GM12874 (cell line): Measurements from ENCODE around the gene FRMD3.

Source experiments
- TF ChIP-seq, protein P1 (sequence below): IDR thresholded peaks from 2 replicates; pipeline ENCODE4 v1.5.1; 2011; ENCODE audit warnings: low read depth, mild to moderate bottlenecking, control low read depth, low read length, moderate library complexity; ENCODE audit not compliant: insufficient read depth

Gene FRMD3

GRCh38 chr9:83392228-83392627 is 146.0 kb downstream of the FRMD3 start:
- TF ChIP-seq, protein P1, sequence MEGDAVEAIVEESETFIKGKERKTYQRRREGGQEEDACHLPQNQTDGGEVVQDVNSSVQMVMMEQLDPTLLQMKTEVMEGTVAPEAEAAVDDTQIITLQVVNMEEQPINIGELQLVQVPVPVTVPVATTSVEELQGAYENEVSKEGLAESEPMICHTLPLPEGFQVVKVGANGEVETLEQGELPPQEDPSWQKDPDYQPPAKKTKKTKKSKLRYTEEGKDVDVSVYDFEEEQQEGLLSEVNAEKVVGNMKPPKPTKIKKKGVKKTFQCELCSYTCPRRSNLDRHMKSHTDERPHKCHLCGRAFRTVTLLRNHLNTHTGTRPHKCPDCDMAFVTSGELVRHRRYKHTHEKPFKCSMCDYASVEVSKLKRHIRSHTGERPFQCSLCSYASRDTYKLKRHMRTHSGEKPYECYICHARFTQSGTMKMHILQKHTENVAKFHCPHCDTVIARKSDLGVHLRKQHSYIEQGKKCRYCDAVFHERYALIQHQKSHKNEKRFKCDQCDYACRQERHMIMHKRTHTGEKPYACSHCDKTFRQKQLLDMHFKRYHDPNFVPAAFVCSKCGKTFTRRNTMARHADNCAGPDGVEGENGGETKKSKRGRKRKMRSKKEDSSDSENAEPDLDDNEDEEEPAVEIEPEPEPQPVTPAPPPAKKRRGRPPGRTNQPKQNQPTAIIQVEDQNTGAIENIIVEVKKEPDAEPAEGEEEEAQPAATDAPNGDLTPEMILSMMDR: no peak

- TF ChIP-seq, protein P1: no peak
Observed at GRCh38 chr9:83388346-83388745, 149.9 kb downstream of the FRMD3 start.

DNA sequence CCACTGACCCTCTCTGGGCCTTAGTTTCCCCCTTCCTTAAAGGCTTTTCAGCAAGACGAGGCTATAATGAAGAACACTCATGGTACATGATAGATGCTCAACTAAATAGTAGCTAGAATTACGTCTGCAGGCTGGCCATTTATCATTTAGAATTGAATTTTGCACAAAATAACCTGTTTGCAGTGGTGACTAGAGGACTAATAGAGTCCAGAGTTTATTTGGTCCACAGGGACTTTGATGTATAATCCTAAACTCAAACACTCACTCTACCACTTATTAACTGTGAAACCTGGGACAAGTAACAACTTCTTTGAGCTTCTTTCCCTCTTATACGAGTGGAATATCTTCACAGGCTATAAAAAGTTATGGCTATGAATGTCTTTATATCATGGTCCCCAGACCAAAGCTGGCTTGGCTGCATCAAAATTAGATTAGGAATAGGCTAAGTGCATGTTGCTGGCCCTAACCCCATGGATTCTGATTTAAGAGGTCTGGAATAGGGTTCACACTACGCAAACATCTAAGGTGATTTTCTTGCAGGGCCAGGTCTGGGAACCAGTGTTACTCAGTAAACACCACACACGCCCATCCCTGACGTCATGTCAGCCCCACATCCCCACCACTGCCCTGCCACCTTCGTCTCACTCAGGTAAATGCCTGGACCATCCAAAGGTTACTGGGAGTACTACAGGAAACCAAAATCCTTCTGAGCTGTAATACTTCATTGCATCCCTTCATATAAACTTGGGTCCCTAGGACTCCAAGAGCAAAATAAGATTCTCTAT is 150.6 kb downstream of the FRMD3 start:
- TF ChIP-seq, protein P1: no peak

GRCh38 chr9:83385317-83385716 is 152.9 kb downstream of the FRMD3 start:
- TF ChIP-seq, protein P1: no peak

GRCh38 chr9:83384214-83384613 is 154.0 kb downstream of the FRMD3 start:
- TF ChIP-seq, protein P1: no peak

DNA sequence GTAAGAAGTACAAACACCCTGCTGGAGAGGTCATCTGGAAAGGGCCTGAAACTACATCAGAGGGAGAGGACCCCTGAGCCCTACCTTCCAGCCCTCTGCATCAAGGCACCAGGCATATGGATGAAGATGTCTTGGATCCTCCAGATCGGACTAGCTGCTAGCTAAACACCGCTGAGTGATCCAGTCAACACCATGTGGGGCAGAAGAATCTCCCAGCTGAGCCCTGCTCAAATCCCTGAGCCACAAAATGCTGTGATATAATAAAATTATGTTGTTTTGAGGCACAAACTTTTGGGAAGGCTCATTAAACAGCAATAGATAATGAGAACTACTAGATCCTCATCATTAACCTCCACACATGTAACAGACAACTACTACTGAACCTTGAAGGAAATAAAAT is 155.2 kb downstream of the FRMD3 start:
- TF ChIP-seq, protein P1: no peak

- TF ChIP-seq, protein P1: no peak
Observed at GRCh38 chr9:83382421-83382820, 155.8 kb downstream of the FRMD3 start.
